A673 (cell line): ENCODE results near the gene COL4A6. TPM values are rescaled to one million over a fixed set of nuclear protein-coding genes. Genes with fewer than 3 reads are reported as not detected.
"Not testable (repeated sequence)": the region's sequence is repeated elsewhere in the genome, so short reads cannot be mapped to it uniquely, and the experiment has no call there.

ENCODE experiments used
- BruUV-seq: library from RNA; stranded (reverse); fragments of 400-500 nt; replicated peaks from 2 replicates; lab custom pipeline; 2021; lab: Mats Ljungman, UMichigan
- CTCF ChIA-PET: fragments of 300-600 bp; sonication (Branson Sonifier 250); formaldehyde crosslinking; loops from one replicate; lab custom pipeline; 2022; ENCODE audit warnings: antibody characterized with exemption; lab: Charles Lee
- POLR2A ChIA-PET: fragments of 300-600 bp; sonication (Branson Sonifier 250); formaldehyde crosslinking; loops from one replicate; lab custom pipeline; 2022; ENCODE audit warnings: antibody characterized with exemption; ENCODE audit not compliant: low non-redundant PET; lab: Charles Lee
- DNase-seq: peaks from one replicate; pipeline ENCODE4 v3.0.0-alpha.2; 2015; ENCODE audit warnings: low spot score
- H3K27ac ChIP-seq: fragments of 200-600 bp; sonication (generic); 2 replicates; pipeline ENCODE4 v1.5.1; 2016; ENCODE audit warnings: mixed run types, low read depth, mild to moderate bottlenecking, mixed read lengths, antibody characterized with exemption, low read length; ENCODE audit not compliant: poor library complexity, severe bottlenecking
- H3K27me3 ChIP-seq: fragments of 200-600 bp; sonication (generic); replicated peaks from 2 replicates; pipeline ENCODE4 v1.6.1; 2017; ENCODE audit warnings: mixed run types, low read depth, mild to moderate bottlenecking, mixed read lengths, antibody characterized with exemption, low read length; ENCODE audit not compliant: insufficient read depth, poor library complexity
- H3K36me3 ChIP-seq: fragments of 200-600 bp; sonication (generic); 2 replicates; pipeline ENCODE4 v1.6.1; 2016; ENCODE audit warnings: mixed run types, mild to moderate bottlenecking, mixed read lengths, antibody characterized with exemption, low read length; ENCODE audit not compliant: insufficient read depth, poor library complexity, severe bottlenecking
- H3K4me1 ChIP-seq: fragments of 200-600 bp; sonication (generic); 2 replicates; pipeline ENCODE4 v1.6.1; 2017; ENCODE audit warnings: mixed run types, mild to moderate bottlenecking, mixed read lengths, antibody characterized with exemption, low read length; ENCODE audit not compliant: insufficient read depth, poor library complexity, severe bottlenecking
- H3K4me3 ChIP-seq: fragments of 200-600 bp; sonication (generic); 2 replicates; pipeline ENCODE4 v1.5.1; 2016; ENCODE audit warnings: low read depth, mixed run types, mild to moderate bottlenecking, mixed read lengths, low read length; ENCODE audit not compliant: poor library complexity, severe bottlenecking
- H3K9me3 ChIP-seq: fragments of 200-600 bp; sonication (generic); 2 replicates; pipeline ENCODE4 v1.6.1; 2016; ENCODE audit warnings: mixed run types, low read depth, mild to moderate bottlenecking, mixed read lengths, antibody characterized with exemption, low read length; ENCODE audit not compliant: poor library complexity, severe bottlenecking
- EZH2 ChIP-seq: fragments of 200-600 bp; sonication (generic); IDR thresholded peaks from 2 replicates; pipeline ENCODE4 v1.6.1; 2017; ENCODE audit warnings: borderline replicate concordance, low read depth, mild to moderate bottlenecking, mixed read lengths, antibody characterized with exemption, low read length; ENCODE audit not compliant: poor library complexity, severe bottlenecking
- intact Hi-C: fragments of 100-400 bp; cut with micrococcal nuclease; formaldehyde crosslinking; loops from one replicate; pipeline ENCODE4 v1.10.0; 2022; ENCODE audit not compliant: unreplicated experiment
- total RNA-seq: library from RNA; stranded (reverse); gene quantifications from 2 replicates; pipeline ENCODE4 v1.2.3, GENCODE V29; 2021
- TF ChIP-seq, protein P1 (sequence below): fragments of 300-800, 200-600 bp; sonication (generic); conservative IDR thresholded peaks from 2 replicates; pipeline ENCODE4 v1.5.1; 2017; ENCODE audit warnings: low read depth, mild to moderate bottlenecking, antibody characterized with exemption, low read length, moderate library complexity, mixed read lengths

COL4A6 gene
- total RNA-seq, 1 experiment from 2014 or later, result not detected

DNA sequence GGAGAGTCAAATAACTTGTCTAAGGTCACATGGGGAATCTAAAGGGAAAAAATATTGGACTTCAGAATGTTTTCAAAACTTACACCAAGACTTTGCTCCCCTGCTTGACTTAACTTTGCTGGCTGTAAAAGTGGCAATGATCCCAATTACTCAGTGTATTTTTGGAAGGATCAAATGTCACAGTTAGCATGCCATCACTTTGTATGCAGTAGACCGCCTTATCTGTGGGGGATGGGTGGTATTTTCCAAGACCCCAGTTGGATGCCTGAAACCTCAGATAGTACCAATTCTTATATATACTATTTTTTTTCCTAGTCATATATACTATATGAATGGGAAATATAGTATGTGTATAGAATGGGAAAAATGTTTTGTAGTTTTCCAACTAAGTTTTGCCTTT lies 53.4 kb downstream of the COL4A6 start:
- H3K9me3 ChIP-seq, result no peaks in the 10 kb centered on the region
- BruUV-seq, result no TSS peak
- no peak overlapping the region for H3K4me3 ChIP-seq
- H3K4me1 ChIP-seq, result no peaks in the 10 kb centered on the region
- H3K36me3 ChIP-seq, result no peaks in the 10 kb centered on the region
- H3K27ac ChIP-seq, result no peak overlapping the region
- ChIA-PET POLR2A (no interaction called here), CTCF (no interaction called here)
- intact Hi-C loops, result no loop called here
- no peak for DNase-seq
- TF ChIP-seq, protein P1, sequence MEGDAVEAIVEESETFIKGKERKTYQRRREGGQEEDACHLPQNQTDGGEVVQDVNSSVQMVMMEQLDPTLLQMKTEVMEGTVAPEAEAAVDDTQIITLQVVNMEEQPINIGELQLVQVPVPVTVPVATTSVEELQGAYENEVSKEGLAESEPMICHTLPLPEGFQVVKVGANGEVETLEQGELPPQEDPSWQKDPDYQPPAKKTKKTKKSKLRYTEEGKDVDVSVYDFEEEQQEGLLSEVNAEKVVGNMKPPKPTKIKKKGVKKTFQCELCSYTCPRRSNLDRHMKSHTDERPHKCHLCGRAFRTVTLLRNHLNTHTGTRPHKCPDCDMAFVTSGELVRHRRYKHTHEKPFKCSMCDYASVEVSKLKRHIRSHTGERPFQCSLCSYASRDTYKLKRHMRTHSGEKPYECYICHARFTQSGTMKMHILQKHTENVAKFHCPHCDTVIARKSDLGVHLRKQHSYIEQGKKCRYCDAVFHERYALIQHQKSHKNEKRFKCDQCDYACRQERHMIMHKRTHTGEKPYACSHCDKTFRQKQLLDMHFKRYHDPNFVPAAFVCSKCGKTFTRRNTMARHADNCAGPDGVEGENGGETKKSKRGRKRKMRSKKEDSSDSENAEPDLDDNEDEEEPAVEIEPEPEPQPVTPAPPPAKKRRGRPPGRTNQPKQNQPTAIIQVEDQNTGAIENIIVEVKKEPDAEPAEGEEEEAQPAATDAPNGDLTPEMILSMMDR, result no peak
- no peak for TF ChIP-seq EZH2
- H3K27me3 ChIP-seq, result no peaks in the 10 kb centered on the region

DNA sequence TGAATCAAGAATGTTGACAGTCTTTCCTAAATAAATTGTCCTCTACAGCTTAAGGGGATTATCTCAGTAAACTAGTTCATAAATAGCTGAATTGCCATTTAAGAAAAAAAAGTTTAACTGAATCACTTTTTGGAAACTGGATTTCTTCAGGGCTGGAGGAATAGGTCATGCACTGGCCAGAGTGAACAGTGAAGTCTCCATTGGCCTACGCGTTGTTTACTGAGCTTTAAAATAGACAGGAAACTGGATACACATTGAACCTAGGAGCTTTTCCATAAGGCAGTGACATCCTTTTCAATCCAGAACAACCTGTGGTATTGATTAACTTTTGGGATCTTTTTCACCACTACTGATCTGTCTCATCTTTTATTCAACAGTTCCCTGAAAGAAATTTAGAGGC lies 58.0 kb downstream of the COL4A6 start:
- no peaks in the 10 kb centered on the region for H3K9me3 ChIP-seq
- no peak overlapping the region for H3K4me3 ChIP-seq
- no peak for TF ChIP-seq EZH2
- TF ChIP-seq, protein P1, result no peak
- ChIA-PET POLR2A (no interaction called here), CTCF (no interaction called here)
- no peak for DNase-seq
- no peaks in the 10 kb centered on the region for H3K36me3 ChIP-seq
- no peaks in the 10 kb centered on the region for H3K4me1 ChIP-seq
- intact Hi-C loops, result no loop called here
- no TSS peak for BruUV-seq
- H3K27ac ChIP-seq, result no peak overlapping the region
- H3K27me3 ChIP-seq, result no peaks in the 10 kb centered on the region

DNA sequence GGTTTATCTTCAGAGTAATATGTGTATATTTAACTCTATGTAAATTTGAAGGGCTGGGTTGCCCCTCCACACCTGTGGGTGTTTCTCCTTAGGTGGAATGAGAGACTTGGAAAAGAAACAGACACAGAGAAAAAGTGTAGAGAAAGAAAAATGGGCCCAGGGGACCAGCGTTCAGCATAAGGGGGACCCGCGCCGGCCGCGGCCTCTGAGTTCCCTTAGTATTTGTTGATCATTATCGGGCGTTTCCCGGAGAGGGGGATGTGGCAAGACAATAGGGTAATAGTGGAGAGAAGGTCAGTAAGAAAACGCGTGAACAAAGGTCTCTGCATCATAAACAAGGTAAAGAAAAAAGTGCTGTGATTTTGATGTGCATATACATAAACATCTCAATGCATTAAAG lies 61.4 kb downstream of the COL4A6 start:
- POLR2A ChIA-PET, BruUV-seq, H3K36me3 ChIP-seq: not testable (repeated sequence)

DNA sequence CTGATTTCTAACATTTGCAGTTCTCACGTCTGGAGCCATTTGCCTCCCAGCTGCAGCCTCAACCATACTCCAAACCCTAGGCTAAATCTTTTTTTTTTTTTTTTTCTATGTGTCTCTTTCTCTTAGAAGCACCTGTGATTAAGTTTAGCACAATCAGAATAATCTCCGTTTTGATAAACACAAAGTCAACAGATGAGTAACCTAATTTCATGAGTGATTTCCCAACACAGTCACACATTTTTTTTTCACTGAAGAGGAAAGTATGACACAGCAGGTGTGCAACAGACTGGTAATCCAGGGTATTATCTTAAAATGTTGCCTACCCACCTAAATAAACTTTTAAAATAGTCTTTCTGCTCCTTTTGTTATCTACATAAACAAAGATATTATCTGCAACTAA lies 62.6 kb downstream of the COL4A6 start:
- POLR2A ChIA-PET, H3K27me3 ChIP-seq, H3K9me3 ChIP-seq, intact Hi-C loops, CTCF ChIA-PET, H3K36me3 ChIP-seq, H3K4me3 ChIP-seq, BruUV-seq, H3K27ac ChIP-seq, DNase-seq, H3K4me1 ChIP-seq: not testable (repeated sequence)

More for the DNA sequence above, 61.4 kb downstream of the COL4A6 start:
- H3K4me3 ChIP-seq, H3K4me1 ChIP-seq, CTCF ChIA-PET, H3K9me3 ChIP-seq, H3K27ac ChIP-seq, intact Hi-C loops, H3K27me3 ChIP-seq, DNase-seq: not testable (repeated sequence)
